ENCODE data around the gene TBCK. TPM values are rescaled to one million over a fixed set of nuclear protein-coding genes. Genes with fewer than 3 reads are reported as not detected.
A peak's percentile ranks its signal among the peaks of the same experiment; 100 is the strongest.

Gene TBCK
- total RNA-seq, result 10 to 100 TPM; 23.3 to 47.7 (median 34.2) TPM

DNA sequence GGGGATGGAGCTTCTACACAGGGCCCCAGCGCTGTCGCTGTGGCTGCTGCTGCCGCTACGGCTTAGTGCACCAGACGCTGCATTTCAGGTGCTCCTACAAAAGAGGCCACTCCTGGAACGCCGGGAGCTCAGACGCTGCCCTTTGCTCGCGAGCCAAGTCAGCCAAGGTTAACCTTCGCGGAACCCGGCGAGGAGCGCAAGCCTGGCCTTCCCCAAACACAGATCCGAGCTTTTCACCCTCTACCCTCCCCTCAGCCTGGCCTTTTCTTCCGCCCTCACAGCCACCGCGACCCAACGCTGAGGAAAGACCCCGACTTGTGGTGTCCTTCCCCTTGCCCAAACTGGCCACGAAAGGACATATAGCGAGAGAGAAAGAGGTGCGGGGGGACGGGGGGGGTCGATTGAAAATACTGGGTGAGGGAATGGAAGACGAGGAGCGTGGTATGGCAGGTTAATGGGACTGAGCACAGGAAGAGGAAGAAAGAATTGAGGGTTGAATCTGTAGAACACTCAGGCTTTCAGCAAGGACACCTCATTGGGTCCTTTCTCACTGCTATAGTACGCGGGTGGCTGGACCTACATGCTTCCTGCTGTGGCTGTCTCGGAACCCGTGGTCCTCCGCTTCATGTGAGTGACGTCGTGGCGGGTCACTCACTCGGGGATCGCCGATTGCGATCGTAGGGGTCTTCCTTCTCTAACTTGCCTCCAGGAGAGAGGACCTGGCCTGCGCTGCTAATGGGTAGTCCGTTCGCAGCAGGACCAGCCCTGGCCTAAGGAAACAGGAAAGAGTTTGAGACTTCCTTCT lies at the start of gene TBCK, which contains the start of gene AIMP1:
TSS of gene TBCK (minus strand) at position 242 of the 805 bp plus-strand sequence. CDS start 7,249 bp downstream, outside the sequence.
TSS of gene AIMP1 (plus strand) at position 583 of the 805 bp plus-strand sequence. CDS start 8,460 bp downstream, outside the sequence.
- under 1% methylated on average over 39 of the region's 44 CpGs for WGBS

DNA sequence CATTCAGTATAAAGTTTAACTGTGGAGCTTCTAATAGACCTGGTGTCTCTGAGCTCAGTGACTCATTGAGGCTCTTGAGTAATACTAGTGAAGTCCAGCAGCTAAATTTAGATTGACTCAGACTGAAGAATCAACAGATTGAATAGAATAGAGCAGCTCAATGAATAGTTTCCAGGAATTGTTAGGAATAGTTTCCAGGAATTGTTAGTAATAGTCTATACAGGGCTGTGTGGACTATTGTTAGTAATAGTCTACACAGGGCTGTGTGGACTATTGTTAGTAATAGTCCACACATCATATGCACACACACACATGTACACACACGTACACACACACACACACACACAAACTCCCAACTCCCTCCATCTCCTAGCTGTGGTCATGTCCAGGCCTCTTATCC lies 49.6 kb upstream of the TBCK start:
- no peak for DNase-seq (ENCODE audit: low spot score in 2 of 2)

More for the DNA sequence above, at the start of gene TBCK, which contains the start of gene AIMP1:
- H3K4me1 ChIP-seq, result peaks cover 43% of the 10 kb centered on the region
- H3K27me3 ChIP-seq, result no peaks in the 10 kb centered on the region
- peaks cover 6% of the 10 kb centered on the region for H3K36me3 ChIP-seq
- peak within 1 kb of the TSS; percentile 98 for H3K27ac ChIP-seq
- peak; percentile 92 to 94 for DNase-seq (ENCODE audit: low spot score in 2 of 2)
- no peaks in the 10 kb centered on the region for H3K9me3 ChIP-seq
- TF ChIP-seq EP300 (IDR thresholded peaks at IDR 0.05) (no peak), POLR2AphosphoS5 (IDR thresholded peaks at IDR 0.05) (peak; percentile 49 to 81 (median 70)), POLR2A (IDR thresholded peaks at IDR 0.05) (peak; percentile 53 to 89)
- TF ChIP-seq, protein P1, sequence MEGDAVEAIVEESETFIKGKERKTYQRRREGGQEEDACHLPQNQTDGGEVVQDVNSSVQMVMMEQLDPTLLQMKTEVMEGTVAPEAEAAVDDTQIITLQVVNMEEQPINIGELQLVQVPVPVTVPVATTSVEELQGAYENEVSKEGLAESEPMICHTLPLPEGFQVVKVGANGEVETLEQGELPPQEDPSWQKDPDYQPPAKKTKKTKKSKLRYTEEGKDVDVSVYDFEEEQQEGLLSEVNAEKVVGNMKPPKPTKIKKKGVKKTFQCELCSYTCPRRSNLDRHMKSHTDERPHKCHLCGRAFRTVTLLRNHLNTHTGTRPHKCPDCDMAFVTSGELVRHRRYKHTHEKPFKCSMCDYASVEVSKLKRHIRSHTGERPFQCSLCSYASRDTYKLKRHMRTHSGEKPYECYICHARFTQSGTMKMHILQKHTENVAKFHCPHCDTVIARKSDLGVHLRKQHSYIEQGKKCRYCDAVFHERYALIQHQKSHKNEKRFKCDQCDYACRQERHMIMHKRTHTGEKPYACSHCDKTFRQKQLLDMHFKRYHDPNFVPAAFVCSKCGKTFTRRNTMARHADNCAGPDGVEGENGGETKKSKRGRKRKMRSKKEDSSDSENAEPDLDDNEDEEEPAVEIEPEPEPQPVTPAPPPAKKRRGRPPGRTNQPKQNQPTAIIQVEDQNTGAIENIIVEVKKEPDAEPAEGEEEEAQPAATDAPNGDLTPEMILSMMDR (IDR thresholded peaks at IDR 0.05), result no peak
- H3K4me3 ChIP-seq, result peak within 1 kb of the TSS; percentile 81

DNA sequence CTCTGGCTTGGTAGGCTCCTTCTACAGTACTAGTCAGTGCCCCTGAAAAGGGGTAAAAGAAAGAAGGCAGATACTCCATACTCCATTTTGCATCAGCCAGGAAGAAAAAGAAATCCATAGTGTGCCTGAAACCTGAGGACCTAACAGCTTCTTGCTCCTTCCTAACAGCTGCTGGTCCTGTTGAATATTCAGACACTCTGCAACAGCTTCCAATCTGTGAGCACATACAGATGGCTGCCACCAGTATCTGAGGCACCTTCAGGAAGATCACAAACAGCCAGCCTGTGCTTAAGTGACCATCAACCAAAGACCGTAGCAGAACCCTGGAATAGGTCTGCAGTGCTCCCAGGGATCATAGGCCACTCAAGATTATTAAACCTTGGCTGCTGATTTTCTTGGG lies 48.3 kb upstream of the TBCK start:
- Histone ChIP-seq H3K4me1 (no peaks in the 10 kb centered on the region), H3K4me3 (no peak overlapping the region), H3K36me3 (no peaks in the 10 kb centered on the region), H3K9me3 (no peaks in the 10 kb centered on the region), H3K27ac (no peak overlapping the region), H3K27me3 (peaks cover 3% of the 10 kb centered on the region)
- TF ChIP-seq POLR2A (IDR thresholded peaks at IDR 0.05) (no peak), EP300 (IDR thresholded peaks at IDR 0.05) (no peak), POLR2AphosphoS5 (IDR thresholded peaks at IDR 0.05) (no peak)
- TF ChIP-seq, protein P1 (IDR thresholded peaks at IDR 0.05), result no peak
- 100% methylated on average over 1 of the region's 1 CpG for WGBS
- no peak for DNase-seq (ENCODE audit: low spot score in 2 of 2)

More for the DNA sequence above, 49.6 kb upstream of the TBCK start:
- 92% methylated on average over 1 of the region's 1 CpG for whole genome bisulfite sequencing
- Histone ChIP-seq H3K27me3 (peaks cover 3% of the 10 kb centered on the region), H3K27ac (no peak overlapping the region), H3K9me3 (no peaks in the 10 kb centered on the region), H3K36me3 (no peaks in the 10 kb centered on the region), H3K4me3 (no peak overlapping the region), H3K4me1 (no peaks in the 10 kb centered on the region)
- TF ChIP-seq, protein P1 (IDR thresholded peaks at IDR 0.05), result no peak

DNA sequence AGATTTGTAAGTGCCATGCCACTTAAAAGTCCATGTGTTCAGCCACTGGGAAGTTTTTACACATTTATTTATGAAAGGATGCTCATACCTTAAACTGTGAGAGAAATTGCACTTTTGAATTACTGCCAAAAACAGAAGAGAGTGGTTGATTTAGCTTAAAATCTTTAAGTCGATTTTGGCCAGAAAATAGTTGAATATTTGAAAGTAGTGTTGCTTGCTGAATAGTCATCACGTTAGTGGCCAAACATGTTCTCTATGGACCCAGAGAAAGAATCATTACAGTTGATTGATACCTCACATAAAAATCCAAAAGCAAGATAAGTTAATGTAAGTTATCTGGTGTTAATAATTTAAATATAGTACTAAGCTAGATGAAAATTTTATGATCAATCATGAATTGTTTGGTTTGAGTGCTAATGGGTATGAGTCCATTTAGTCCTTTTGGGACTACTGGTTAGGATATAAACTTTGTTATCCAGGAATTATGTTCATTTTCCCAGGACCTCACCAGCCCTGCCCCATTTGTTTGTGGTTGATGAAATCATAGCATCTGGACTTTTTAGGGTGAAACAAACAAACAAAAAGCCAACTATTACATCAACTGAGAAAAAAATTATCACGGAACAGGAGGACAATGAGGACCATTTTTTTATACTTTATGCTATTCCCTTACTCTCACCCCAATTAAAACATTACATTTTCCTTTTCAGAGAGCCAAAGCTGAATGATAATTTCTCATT lies 46.2 kb upstream of the TBCK start:
- TF ChIP-seq, protein P1 (IDR thresholded peaks at IDR 0.05), result no peak
- TF ChIP-seq POLR2A (IDR thresholded peaks at IDR 0.05) (no peak), EP300 (IDR thresholded peaks at IDR 0.05) (no peak), POLR2AphosphoS5 (IDR thresholded peaks at IDR 0.05) (no peak)
- no peak overlapping the region for H3K4me3 ChIP-seq
- DNase-seq (ENCODE audit: low spot score in 2 of 2), result no peak

DNA sequence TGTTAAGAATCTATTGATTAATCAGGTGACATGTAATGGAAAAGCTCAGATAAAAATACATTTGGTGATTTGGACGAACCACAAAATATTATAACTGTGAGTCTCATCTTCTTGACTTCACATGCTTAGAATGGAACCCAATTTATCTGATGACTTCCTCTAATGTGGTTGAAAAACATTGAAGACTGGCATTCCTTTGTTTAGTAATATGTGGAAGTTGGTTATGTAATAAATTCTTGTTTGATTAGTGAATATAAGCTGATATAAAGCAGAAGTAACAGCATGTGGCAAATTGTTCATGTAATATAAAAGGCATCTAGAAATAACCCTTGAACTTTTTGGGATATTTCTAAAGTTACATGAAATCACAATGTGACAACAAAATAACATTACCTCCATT lies 42.9 kb upstream of the TBCK start:
- no peaks in the 10 kb centered on the region for H3K27me3 ChIP-seq
- no peak overlapping the region for H3K27ac ChIP-seq
- H3K4me1 ChIP-seq, result no peaks in the 10 kb centered on the region
- H3K4me3 ChIP-seq, result no peak overlapping the region
- peaks cover 4% of the 10 kb centered on the region for H3K9me3 ChIP-seq
- TF ChIP-seq EP300 (IDR thresholded peaks at IDR 0.05) (no peak), POLR2A (IDR thresholded peaks at IDR 0.05) (no peak), POLR2AphosphoS5 (IDR thresholded peaks at IDR 0.05) (no peak)
- TF ChIP-seq, protein P1 (IDR thresholded peaks at IDR 0.05), result no peak
- no peaks in the 10 kb centered on the region for H3K36me3 ChIP-seq
- no peak for DNase-seq (ENCODE audit: low spot score in 2 of 2)
- 79% methylated on average over 1 of the region's 1 CpG for WGBS

More for the DNA sequence above, 46.2 kb upstream of the TBCK start:
- Histone ChIP-seq H3K4me1 (no peaks in the 10 kb centered on the region), H3K9me3 (peaks cover 4% of the 10 kb centered on the region), H3K27me3 (peaks cover 3% of the 10 kb centered on the region), H3K27ac (no peak overlapping the region), H3K36me3 (no peaks in the 10 kb centered on the region)
- 73% methylated on average over 3 of the region's 3 CpGs for WGBS

All from suprapubic skin (tissue), 4 donors.